ENCODE results near the gene TRMU.

TRMU gene, protein sequence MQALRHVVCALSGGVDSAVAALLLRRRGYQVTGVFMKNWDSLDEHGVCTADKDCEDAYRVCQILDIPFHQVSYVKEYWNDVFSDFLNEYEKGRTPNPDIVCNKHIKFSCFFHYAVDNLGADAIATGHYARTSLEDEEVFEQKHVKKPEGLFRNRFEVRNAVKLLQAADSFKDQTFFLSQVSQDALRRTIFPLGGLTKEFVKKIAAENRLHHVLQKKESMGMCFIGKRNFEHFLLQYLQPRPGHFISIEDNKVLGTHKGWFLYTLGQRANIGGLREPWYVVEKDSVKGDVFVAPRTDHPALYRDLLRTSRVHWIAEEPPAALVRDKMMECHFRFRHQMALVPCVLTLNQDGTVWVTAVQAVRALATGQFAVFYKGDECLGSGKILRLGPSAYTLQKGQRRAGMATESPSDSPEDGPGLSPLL

DNA sequence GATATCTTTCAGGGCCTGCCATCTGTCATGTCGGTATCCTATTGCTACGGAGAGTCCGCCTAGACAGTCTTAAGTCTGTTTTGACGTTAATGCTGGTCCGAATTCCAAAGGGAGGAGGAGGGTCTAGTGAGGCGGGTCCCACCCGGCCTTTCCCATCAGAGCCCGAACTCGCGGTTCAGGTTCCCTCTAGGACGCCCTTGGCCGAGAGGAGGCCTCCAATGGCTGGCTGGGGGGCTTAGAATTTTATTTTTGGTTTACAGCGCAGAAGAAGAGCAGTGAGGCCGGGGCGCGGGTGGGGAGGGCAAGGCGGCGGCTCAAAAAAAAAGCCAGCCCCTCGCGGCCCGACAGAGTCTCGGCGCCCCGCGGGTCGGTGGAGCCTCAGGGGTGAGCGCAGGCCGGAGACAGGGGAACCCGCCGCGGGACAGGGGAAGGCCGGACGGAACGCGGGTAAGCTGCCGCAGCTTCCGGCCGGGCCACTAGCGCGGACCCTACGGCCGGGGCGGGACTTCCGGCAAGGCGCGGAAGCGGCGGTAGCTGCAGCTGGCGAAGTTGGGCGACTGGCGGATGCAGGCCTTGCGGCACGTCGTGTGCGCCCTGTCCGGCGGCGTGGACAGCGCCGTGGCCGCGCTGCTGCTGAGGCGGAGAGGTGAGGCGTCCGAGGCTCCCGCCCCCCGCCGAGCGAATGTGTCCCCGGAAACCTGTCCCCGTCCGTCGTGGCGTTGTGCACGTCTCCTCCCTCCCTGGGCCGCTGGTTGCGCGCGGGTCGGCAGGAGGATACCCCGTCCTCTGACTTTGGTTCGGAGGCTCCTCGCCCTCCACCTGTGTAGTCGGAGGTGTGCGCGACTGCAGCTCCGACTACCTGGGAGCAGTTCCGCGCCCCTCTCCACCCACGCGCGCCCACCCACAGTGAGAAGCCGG, at the start of gene TRMU:
TSS of gene TRMU (plus strand) at position 514 of the 918 bp plus-strand sequence. CDS start at position 565, 51 bp downstream.
- peak; percentile 37 for DNase-seq

- DNase-seq, result no peak
These were observed 49.5 kb upstream of the TRMU start for GRCh38 chr22:46286006-46286405.

- DNase-seq, result no peak
These were observed 48.3 kb upstream of the TRMU start for GRCh38 chr22:46286941-46287872.

GRCh38 chr22:46287873-46288751, 47.4 kb upstream of the TRMU start:
- DNase-seq, result no peak

DNA sequence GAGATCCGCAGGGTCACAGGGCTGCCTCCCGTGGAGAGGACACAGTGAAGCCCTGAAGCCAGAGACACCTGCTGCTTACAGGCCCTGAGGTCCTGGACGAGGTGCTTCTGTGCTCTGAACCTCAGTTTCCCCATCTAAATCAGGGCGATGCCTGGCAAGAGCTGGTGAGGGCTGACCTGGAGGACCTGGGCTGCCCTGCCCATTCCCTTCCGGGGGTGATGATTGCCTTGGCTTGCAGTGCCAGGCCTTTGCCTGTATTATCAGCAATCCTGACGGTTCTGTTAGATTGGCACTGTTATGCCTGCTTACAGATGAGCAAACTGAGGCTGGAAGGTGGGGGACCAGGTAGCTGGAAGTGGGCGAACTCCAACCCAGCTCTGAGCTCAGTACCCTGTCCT, 46.7 kb upstream of the TRMU start:
- no peak for DNase-seq

DNA sequence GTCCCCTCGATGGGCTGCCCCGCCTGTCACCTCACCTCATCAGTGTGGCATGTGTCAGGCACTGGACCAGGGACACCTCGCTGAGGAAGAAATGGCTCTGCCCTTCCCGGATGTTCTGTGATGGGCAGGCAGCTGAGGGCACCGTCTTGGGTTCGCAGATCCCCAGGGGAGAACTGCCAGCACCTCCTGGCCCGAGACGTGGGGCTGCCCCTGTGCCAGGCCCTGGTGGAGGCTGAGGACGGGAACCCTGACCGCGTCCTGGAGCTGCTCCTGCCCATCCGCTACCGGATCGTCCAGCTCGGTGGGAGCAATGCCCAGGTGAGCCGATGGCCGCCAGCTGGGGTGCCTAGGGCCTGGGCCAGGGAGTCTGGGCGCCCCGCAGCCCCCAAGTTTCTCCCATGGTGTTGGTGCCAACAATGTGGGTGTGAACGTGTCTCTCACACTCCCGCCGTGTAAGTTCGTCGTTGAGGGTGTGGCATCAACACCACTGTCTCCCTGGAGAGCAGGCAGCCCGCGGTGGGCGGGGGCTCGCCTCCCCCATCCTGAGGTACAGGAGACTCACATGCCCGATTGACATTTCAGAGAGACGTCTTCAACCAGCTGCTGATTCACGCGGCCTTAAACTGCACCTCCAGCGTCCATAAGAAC, 46.1 kb upstream of the TRMU start:
- DNase-seq, result no peak

GRCh38 chr22:46290121-46290842, 45.2 kb upstream of the TRMU start:
- no peak for DNase-seq

GRCh38 chr22:46290843-46291785, 44.4 kb upstream of the TRMU start:
- no peak for DNase-seq

GRCh38 chr22:46292173-46292572, 43.3 kb upstream of the TRMU start:
- no peak for DNase-seq

GRCh38 chr22:46292732-46293131, 42.8 kb upstream of the TRMU start:
- no peak for DNase-seq

- no peak for DNase-seq
These were observed 41.8 kb upstream of the TRMU start for GRCh38 chr22:46293577-46294260.

DNA sequence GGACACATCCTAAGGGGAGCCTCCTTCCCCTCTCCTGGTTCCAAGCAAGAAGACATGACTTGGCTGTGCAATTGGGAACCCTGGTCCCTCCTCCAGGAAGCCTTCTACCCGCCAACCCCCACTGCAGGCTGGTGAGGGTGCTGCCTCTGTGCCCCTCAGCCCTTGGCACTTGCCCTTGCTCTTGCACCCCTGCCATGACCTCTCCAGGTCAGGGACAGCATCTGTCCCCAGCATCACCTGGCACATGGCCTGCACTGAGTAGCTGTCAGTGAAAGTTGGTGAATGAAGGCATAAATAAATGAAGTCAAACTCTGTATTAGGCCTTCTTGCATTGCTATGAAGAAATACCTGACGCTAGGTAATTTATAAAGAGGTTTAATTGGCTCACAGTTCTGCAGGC, 40.7 kb upstream of the TRMU start:
- DNase-seq, result no peak

GRCh38 chr22:46295277-46295971, 40.1 kb upstream of the TRMU start:
- no peak for DNase-seq

DNA sequence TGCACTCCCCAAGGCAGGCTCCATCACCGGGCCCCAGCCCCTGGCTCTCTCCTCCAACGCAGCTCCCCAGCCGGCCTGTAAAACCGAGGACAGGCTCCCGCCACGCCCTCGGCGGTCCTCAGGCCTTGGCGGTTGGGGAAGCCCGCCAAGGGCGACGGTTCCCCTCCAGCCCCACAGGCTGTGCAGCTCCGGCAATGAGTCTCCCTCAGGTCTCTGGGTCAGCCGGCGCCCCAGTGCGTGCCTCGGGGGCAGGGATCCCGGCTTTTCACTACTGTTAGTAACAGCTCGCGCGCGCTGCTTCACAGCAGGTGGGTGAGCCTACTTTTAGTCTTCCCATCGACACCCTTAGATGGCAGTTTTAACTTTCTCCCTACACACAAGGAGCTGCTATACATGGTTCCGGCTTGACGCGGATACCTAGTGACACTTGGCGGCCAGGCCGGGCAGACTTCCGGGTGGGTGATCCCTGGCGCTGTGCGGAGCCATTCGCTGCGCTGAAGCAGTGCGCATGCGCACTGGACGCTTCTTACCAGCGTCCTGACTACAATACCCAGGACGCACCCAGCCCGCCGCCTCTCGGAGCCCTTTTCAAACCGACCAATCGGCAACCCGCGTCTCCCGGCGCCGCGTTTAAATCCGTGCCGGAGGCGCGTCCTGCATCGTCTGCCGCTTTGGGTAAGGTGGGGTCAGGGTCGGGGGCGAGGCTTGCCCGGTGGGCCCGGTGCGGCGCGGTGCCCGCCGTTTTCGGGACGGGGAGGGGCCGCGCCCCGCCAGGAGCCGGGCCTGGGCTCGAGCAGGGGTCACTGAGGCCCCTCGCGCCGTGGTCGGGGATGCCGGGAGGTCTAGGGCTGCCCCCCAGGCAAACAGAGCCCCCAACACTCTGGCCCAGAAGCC, 39.0 kb upstream of the TRMU start, which contains the start of gene GTSE1:
TSS of gene GTSE1 (plus strand) at position 614 of the 894 bp plus-strand sequence. CDS start 531 bp downstream, outside the sequence.
- peak; percentile 90 for DNase-seq

- DNase-seq, result no peak
These were observed 38.2 kb upstream of the TRMU start for GRCh38 chr22:46297151-46297812.

DNA sequence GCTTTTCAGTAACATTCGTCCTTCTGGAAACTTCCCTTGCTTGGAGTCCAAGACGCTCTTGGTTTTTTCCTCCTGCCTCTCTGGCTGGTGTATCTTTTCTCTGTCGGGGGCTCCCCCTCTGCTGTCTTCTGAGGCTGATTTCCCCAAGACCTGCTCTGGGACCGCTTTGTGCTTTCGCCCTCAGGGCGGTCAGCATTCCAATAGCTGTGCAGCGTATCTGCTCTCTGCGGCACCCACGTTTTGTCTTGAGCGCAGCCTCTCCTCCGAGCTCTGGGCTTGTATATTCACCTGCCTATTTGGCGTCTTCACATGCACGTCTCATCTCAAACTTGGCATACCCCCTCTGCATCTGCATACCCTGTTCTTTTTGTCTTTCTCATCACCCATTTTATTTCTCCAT, 36.4 kb upstream of the TRMU start:
- DNase-seq, result no peak

Data from GOT3 (cell line).